OCI-LY7 (cell line): ENCODE results near the gene RETSAT. TPM values are rescaled to one million over a fixed set of nuclear protein-coding genes. Genes with fewer than 3 reads are reported as not detected.

Source experiments
- BruUV-seq: library from RNA; stranded (reverse); fragments of 400-500 nt; replicated peaks from 2 replicates; lab custom pipeline; 2021; lab: Mats Ljungman, UMichigan
- CTCF ChIA-PET: fragments of 300-600 bp; sonication (Branson Sonifier 250); formaldehyde crosslinking; loops from one replicate; lab custom pipeline; 2022; ENCODE audit warnings: antibody characterized with exemption; ENCODE audit not compliant: unreplicated experiment; lab: Charles Lee
- POLR2A ChIA-PET: fragments of 300-600 bp; sonication (Branson Sonifier 250); formaldehyde crosslinking; loops from one replicate; lab custom pipeline; 2022; ENCODE audit warnings: antibody characterized with exemption; lab: Charles Lee
- DNase-seq: peaks from one replicate; pipeline ENCODE4 v3.0.0-alpha.2; 2015; ENCODE audit warnings: low spot score
- H2AFZ ChIP-seq: fragments of 200-600 bp; sonication (generic), shearing (Covaris generic); 2 replicates; pipeline ENCODE4 v1.6.1; 2014; ENCODE audit warnings: mild to moderate bottlenecking, antibody characterized with exemption, low read length, moderate library complexity
- H3K27ac ChIP-seq: fragments of 200-600 bp; sonication (generic); 2 replicates; pipeline ENCODE4 v1.5.1; 2014; ENCODE audit warnings: mixed run types, low read depth, mild to moderate bottlenecking, moderate library complexity, low read length, inconsistent platforms; ENCODE audit not compliant: poor library complexity, severe bottlenecking
- H3K36me3 ChIP-seq: fragments of 200-600 bp; sonication (generic); 2 replicates; pipeline ENCODE4 v1.6.1; 2014; ENCODE audit warnings: mild to moderate bottlenecking, antibody characterized with exemption, low read length, moderate library complexity, mixed read lengths; ENCODE audit not compliant: insufficient read depth
- H3K4me1 ChIP-seq: fragments of 200-600 bp; sonication (generic); 2 replicates; pipeline ENCODE4 v1.5.1; 2014; ENCODE audit warnings: mild to moderate bottlenecking, low read length; ENCODE audit not compliant: insufficient read depth, poor library complexity, severe bottlenecking
- H3K4me2 ChIP-seq: fragments of 200-600 bp; sonication (generic); 2 replicates; pipeline ENCODE4 v1.6.1; 2014; ENCODE audit warnings: mild to moderate bottlenecking, low read length
- H3K4me3 ChIP-seq: fragments of 200-600 bp; sonication (generic); 2 replicates; pipeline ENCODE4 v1.5.1; 2014; ENCODE audit warnings: mild to moderate bottlenecking, low read depth, low read length; ENCODE audit not compliant: poor library complexity, severe bottlenecking
- H3K79me2 ChIP-seq: fragments of 200-600 bp; sonication (generic); 2 replicates; pipeline ENCODE4 v1.6.1; 2016; ENCODE audit warnings: low read depth, mild to moderate bottlenecking, low read length, moderate library complexity, mixed read lengths; ENCODE audit not compliant: insufficient read depth
- H3K9me2 ChIP-seq: fragments of 200-600 bp; sonication (generic); 2 replicates; pipeline ENCODE4 v1.6.1; 2016; ENCODE audit warnings: mild to moderate bottlenecking, low read length, mixed read lengths; ENCODE audit not compliant: insufficient read depth
- H3K9me3 ChIP-seq: fragments of 200-600 bp; sonication (generic); 2 replicates; pipeline ENCODE4 v1.6.1; 2014; ENCODE audit warnings: mild to moderate bottlenecking, mixed run types, low read length, mixed read lengths
- H4K20me1 ChIP-seq: fragments of 200-600 bp; sonication (generic); 2 replicates; pipeline ENCODE4 v1.6.1; 2014; ENCODE audit warnings: mild to moderate bottlenecking, antibody characterized with exemption, low read length, moderate library complexity, mixed read lengths; ENCODE audit not compliant: insufficient read depth
- CTCF ChIP-seq: fragments of 200-600 bp; sonication (generic); conservative IDR thresholded peaks from 2 replicates; pipeline ENCODE4 v1.5.1; 2014; ENCODE audit warnings: mild to moderate bottlenecking, antibody characterized with exemption, low read length, moderate library complexity, mixed read lengths
- EZH2phosphoT487 ChIP-seq: fragments of 200-600 bp; sonication (generic); IDR thresholded peaks from 2 replicates; pipeline ENCODE4 v1.6.1; 2018; ENCODE audit warnings: low read depth, borderline replicate concordance, mild to moderate bottlenecking, mixed run types, antibody characterized with exemption, low read length, moderate library complexity, mixed read lengths
- intact Hi-C: fragments of 100-400 bp; cut with micrococcal nuclease; formaldehyde crosslinking; loops from one replicate; pipeline ENCODE4 v1.10.0; 2022; ENCODE audit not compliant: unreplicated experiment
- total RNA-seq, 2 experiments: library from RNA; depleted of rRNA in 1 of 2; stranded (reverse); fragments of >200 nt in 1 of 2; shearing (Covaris generic) in 1 of 2; gene quantifications; 2 replicates each; pipeline ENCODE4 v1.2.3, GENCODE V29; 2014 to 2022

The RETSAT gene
- total RNA-seq, 2 experiments from 2014 or later: 14.1 to 19.9 TPM

- ChIA-PET CTCF (interaction anchor here (0.5 to 0.6 kb wide), 4 partner anchors 11 to 426 kb away, joined by 3 to 11 read pairs (median 6); partner anchors contain the start of gene MAT2A), POLR2A (interaction anchor here (0.6 to 2.7 kb wide), 22 partner anchors 8 to 1178 kb away, joined by 3 to 12 read pairs (median 4); partner anchors contain the start of genes ELMOD3, GGCX, MAT2A and RETSAT)
- peak overlapping the region; percentile 99 for H3K4me2 ChIP-seq
- TF ChIP-seq EZH2phosphoT487 (no peak), CTCF (no peak)
- H3K79me2 ChIP-seq: peaks cover 60% of the 10 kb centered on the region
- intact Hi-C loops: loop anchor here (2.0 kb wide), 1 partner anchor 212 kb away; the partner anchor contains the start of gene MAT2A
- peak; percentile 84 for DNase-seq
- no peaks in the 10 kb centered on the region for H3K9me3 ChIP-seq
- peaks cover 32% of the 10 kb centered on the region for H4K20me1 ChIP-seq
- H3K36me3 ChIP-seq: peaks cover 50% of the 10 kb centered on the region
- H3K27ac ChIP-seq: peak overlapping the region; percentile 73
- H3K9me2 ChIP-seq: no peaks in the 10 kb centered on the region
- H3K4me3 ChIP-seq: peak overlapping the region; percentile 93
- BruUV-seq: no TSS peak
- H3K4me1 ChIP-seq: peaks cover 33% of the 10 kb centered on the region
- H2AFZ ChIP-seq: peak overlapping the region; percentile 8; the same call in 1 of the 2 replicates
Observed at GRCh38 chr2:85327160-85327821, 27.0 kb downstream of the RETSAT start.

DNA sequence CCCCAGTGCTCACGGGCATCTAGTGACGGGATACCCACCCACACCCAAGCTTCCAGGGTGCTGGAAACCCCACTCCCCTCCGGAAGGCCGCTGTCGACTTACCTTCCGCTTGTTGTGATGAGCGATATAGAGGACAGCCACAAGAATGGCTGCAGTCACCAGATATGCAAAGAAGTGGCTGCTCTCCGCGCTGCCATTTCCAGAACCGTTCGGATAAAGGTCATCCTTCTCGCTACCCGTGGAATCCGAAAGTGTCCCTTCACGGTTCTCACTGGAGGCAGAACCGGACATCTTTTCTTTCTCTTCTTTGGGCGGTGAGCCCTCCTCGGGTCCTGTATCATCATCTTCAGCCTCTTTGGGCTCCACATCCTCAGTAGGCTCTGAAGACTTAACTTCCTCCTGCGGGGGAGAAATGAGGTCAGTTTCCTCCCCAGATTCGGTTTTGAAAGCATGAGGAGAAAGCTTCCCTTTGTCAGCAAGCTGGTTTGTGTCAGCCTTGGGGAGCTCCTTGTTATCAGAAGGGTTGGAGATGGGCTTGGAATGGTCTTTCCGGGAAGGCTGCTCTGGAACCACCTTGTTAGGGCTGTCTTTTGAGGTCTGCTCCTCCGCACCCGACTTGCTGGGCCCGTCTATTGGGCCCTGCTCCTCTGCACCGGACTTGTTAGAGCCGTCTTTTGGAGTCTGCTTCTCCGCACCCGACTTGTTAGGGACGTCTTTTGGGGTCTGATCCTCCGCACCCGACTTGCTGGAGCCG is 27.7 kb downstream of the RETSAT start:
- BruUV-seq: TSS peak; percentile 52
- H2AFZ ChIP-seq: no peak overlapping the region
- H3K79me2 ChIP-seq: peaks cover 67% of the 10 kb centered on the region
- peaks cover 38% of the 10 kb centered on the region for H4K20me1 ChIP-seq
- peak overlapping the region; percentile 99 for H3K4me2 ChIP-seq
- POLR2A ChIA-PET: interaction anchor here (0.5 to 2.7 kb wide), 17 partner anchors 9 to 1179 kb away, joined by 3 to 12 read pairs (median 4); partner anchors contain the start of genes ELMOD3, MAT2A and RETSAT
- H3K9me3 ChIP-seq: no peaks in the 10 kb centered on the region
- TF ChIP-seq CTCF (no peak), EZH2phosphoT487 (no peak)
- peak; percentile 70 for DNase-seq
- peaks cover 37% of the 10 kb centered on the region for H3K4me1 ChIP-seq
- H3K4me3 ChIP-seq: peak overlapping the region; percentile 93
- intact Hi-C loops: loop anchor here (1.0 to 2.0 kb wide), 2 partner anchors 26 to 212 kb away; partner anchors contain the start of gene MAT2A
- peak overlapping the region; percentile 73 for H3K27ac ChIP-seq
- CTCF ChIA-PET: interaction anchor here (0.6 kb wide), 2 partner anchors 22 to 426 kb away, joined by 3 to 11 read pairs; no protein-coding TSS in a partner anchor
- H3K9me2 ChIP-seq: no peaks in the 10 kb centered on the region
- peaks cover 58% of the 10 kb centered on the region for H3K36me3 ChIP-seq
